GM23338 (cell line): ENCODE measurements around the gene FBXO17.
"Not testable (repeated sequence)": the region's sequence is repeated elsewhere in the genome, so short reads cannot be mapped to it uniquely, and the experiment has no call there.

Experiments
- CREB1 ChIP-seq: fragments of 250-450 bp; sonication (Bioruptor Pico); IDR thresholded peaks from 2 replicates; pipeline ENCODE4 v1.5.0; 2020; ENCODE audit warnings: low read depth, mild to moderate bottlenecking, moderate library complexity
- CTCF ChIP-seq, 2 experiments: fragments of 200-600 bp in 1 of 2; sonication (generic) in 1 of 2; conservative IDR thresholded peaks; 2 replicates each; pipeline versions ENCODE4 v1.5.1 to v1.6.1; 2016 to 2017; ENCODE audit warnings: antibody characterized with exemption in 2 of 2, low read depth in 2 of 2, mild to moderate bottlenecking in 2 of 2, moderate library complexity in 1 of 2
- ETS1 ChIP-seq: IDR thresholded peaks from 2 replicates; pipeline ENCODE4 v1.6.1; 2016; ENCODE audit warnings: antibody characterized with exemption
- EZH2 ChIP-seq: fragments of 200-600 bp; sonication (generic); IDR thresholded peaks from one replicate; pipeline ENCODE4 v1.8.0; 2017; ENCODE audit warnings: antibody characterized with exemption, mild to moderate bottlenecking, low read depth; ENCODE audit not compliant: unreplicated experiment
- EZH2phosphoT487 ChIP-seq: fragments of 200-600 bp; sonication (generic); IDR thresholded peaks from one replicate; pipeline ENCODE4 v1.8.1; 2018; ENCODE audit warnings: antibody characterized with exemption; ENCODE audit not compliant: unreplicated experiment
- POLR2AphosphoS5 ChIP-seq: IDR thresholded peaks from 2 replicates; pipeline ENCODE4 v1.6.1; 2016; ENCODE audit warnings: antibody characterized with exemption, low read depth
- REST ChIP-seq: IDR thresholded peaks from one replicate; pipeline ENCODE4 v1.6.1; 2018; ENCODE audit warnings: antibody characterized with exemption; ENCODE audit not compliant: unreplicated experiment
- STAT1 ChIP-seq: IDR thresholded peaks from one replicate; pipeline ENCODE4 v1.6.1; 2016; ENCODE audit warnings: antibody characterized with exemption; ENCODE audit not compliant: unreplicated experiment
- ZNF114 ChIP-seq: fragments of 250-450 bp; sonication (Bioruptor Pico); IDR thresholded peaks from 2 replicates; pipeline ENCODE4 v1.5.0; 2020; ENCODE audit warnings: mild to moderate bottlenecking, moderate library complexity
- ZNF331 ChIP-seq: fragments of 250-450 bp; sonication (Bioruptor Pico); IDR thresholded peaks from 2 replicates; pipeline ENCODE4 v1.5.0; 2020; ENCODE audit warnings: low read depth, mild to moderate bottlenecking, moderate library complexity
- ZNF462 ChIP-seq: fragments of 250-450 bp; sonication (Bioruptor Pico); IDR thresholded peaks from 2 replicates; pipeline ENCODE4 v1.5.0; 2020; ENCODE audit warnings: mild to moderate bottlenecking, moderate library complexity

- not testable (repeated sequence) for TF ChIP-seq CTCF (conservative IDR thresholded peaks at IDR 0.05; ENCODE audit: low read depth in 2 of 2); EZH2phosphoT487; EZH2; POLR2AphosphoS5; CREB1; ZNF462 (CRISPR knock-in tag); ETS1; ZNF114 (CRISPR knock-in tag); REST; STAT1; ZNF331 (CRISPR knock-in tag)
These were observed 12.2 kb upstream of the FBXO17 start for GRCh38 chr19:38987745-38988144.
